ENCODE data around the gene SH3TC1. TPM values are rescaled to one million over a fixed set of nuclear protein-coding genes. Genes with fewer than 3 reads are reported as not detected.
A peak's percentile ranks its signal among the peaks of the same experiment; 100 is the strongest.

The SH3TC1 gene
- total RNA-seq, 1 donor from 2014 or later, result 64.5 TPM

- Histone ChIP-seq H3K27ac (no peak overlapping the region), H3K27me3 (no peaks in the 10 kb centered on the region), H3K36me3 (no peaks in the 10 kb centered on the region), H3K4me3 (no peak overlapping the region), H3K9me3 (no peaks in the 10 kb centered on the region), H3K4me1 (peaks cover 0 to 5% of the 10 kb centered on the region in 2 donors)
- intact Hi-C loops (cut with DNase I), result no loop called here
- peak in 1 of 3 experiments; percentile 39 for TF ChIP-seq CTCF (IDR thresholded peaks at IDR 0.05)
- DNase-seq (ENCODE audit: low spot score in 2 of 2), result no peak
Observed at GRCh38 chr4:8238515-8239053, 39.5 kb downstream of the SH3TC1 start.

DNA sequence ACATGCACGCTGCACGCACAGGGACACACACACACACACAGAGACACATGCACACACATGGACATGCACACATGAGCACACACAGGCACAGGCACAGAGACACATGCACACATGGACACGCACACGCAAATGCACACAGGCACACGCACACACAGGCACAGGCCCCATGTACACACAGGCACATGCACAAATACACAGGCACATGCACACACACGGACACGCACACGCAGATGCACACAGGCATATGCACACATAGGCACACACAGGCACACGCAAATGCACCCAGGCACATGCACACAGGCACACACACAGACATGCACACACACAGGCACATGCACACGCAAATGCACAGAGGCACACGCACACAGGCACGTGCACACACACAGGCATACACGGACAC is 40.1 kb downstream of the SH3TC1 start:
- H3K27ac ChIP-seq, result no peak overlapping the region
- no peaks in the 10 kb centered on the region for H3K27me3 ChIP-seq
- peaks cover 0 to 5% of the 10 kb centered on the region in 2 donors for H3K4me1 ChIP-seq
- no peak for DNase-seq (ENCODE audit: low spot score in 2 of 2)
- no peaks in the 10 kb centered on the region for H3K36me3 ChIP-seq
- no peak overlapping the region for H3K4me3 ChIP-seq
- no peak for TF ChIP-seq CTCF (IDR thresholded peaks at IDR 0.05)
- no peaks in the 10 kb centered on the region for H3K9me3 ChIP-seq
- intact Hi-C loops (cut with DNase I), result no loop called here

- Histone ChIP-seq H3K4me1 (peaks cover 0 to 5% of the 10 kb centered on the region in 2 donors), H3K27me3 (no peaks in the 10 kb centered on the region), H3K9me3 (no peaks in the 10 kb centered on the region), H3K27ac (no peak overlapping the region), H3K36me3 (no peaks in the 10 kb centered on the region), H3K4me3 (no peak overlapping the region)
- no peak for DNase-seq (ENCODE audit: low spot score in 2 of 2)
- TF ChIP-seq CTCF (IDR thresholded peaks at IDR 0.05), result no peak
- intact Hi-C loops (cut with DNase I), result no loop called here
Observed at GRCh38 chr4:8239661-8240060, 40.6 kb downstream of the SH3TC1 start.

- no peaks in the 10 kb centered on the region for H3K36me3 ChIP-seq
- intact Hi-C loops (cut with DNase I), result no loop called here
- no peak for TF ChIP-seq CTCF (IDR thresholded peaks at IDR 0.05)
- DNase-seq (ENCODE audit: low spot score in 2 of 2), result no peak
- no peak overlapping the region for H3K27ac ChIP-seq
- no peaks in the 10 kb centered on the region for H3K9me3 ChIP-seq
- peaks cover 0 to 5% of the 10 kb centered on the region in 2 donors for H3K4me1 ChIP-seq
- H3K27me3 ChIP-seq, result no peaks in the 10 kb centered on the region
- no peak overlapping the region for H3K4me3 ChIP-seq
Observed at GRCh38 chr4:8240211-8241041, 41.3 kb downstream of the SH3TC1 start.

GRCh38 chr4:8241211-8241779 is 42.2 kb downstream of the SH3TC1 start:
- Histone ChIP-seq H3K27ac (no peak overlapping the region), H3K27me3 (no peaks in the 10 kb centered on the region), H3K4me3 (no peak overlapping the region), H3K4me1 (peaks cover 0 to 5% of the 10 kb centered on the region in 2 donors), H3K36me3 (no peaks in the 10 kb centered on the region), H3K9me3 (no peaks in the 10 kb centered on the region)
- no peak for DNase-seq (ENCODE audit: low spot score in 2 of 2)
- intact Hi-C loops (cut with DNase I), result no loop called here
- no peak for TF ChIP-seq CTCF (IDR thresholded peaks at IDR 0.05)
